Stimulated activated CD8-positive, alpha-beta memory T cell treated with anti-CD3 and anti-CD28 coated beads, Interleukin-7, amount 100 ng/mL, for 1 hour (primary cell): ENCODE data around the gene AIRE.
A peak's percentile ranks its signal among the peaks of the same experiment; 100 is the strongest.
"Not testable (repeated sequence)": the region's sequence is repeated elsewhere in the genome, so short reads cannot be mapped to it uniquely, and the experiment has no call there.

Source experiments
- DNase-seq, 2 donors: peaks; one replicate each; pipeline ENCODE4 v3.0.0-alpha.2; 2020; ENCODE audit warnings: low read depth in 2 of 2

Gene AIRE

DNA sequence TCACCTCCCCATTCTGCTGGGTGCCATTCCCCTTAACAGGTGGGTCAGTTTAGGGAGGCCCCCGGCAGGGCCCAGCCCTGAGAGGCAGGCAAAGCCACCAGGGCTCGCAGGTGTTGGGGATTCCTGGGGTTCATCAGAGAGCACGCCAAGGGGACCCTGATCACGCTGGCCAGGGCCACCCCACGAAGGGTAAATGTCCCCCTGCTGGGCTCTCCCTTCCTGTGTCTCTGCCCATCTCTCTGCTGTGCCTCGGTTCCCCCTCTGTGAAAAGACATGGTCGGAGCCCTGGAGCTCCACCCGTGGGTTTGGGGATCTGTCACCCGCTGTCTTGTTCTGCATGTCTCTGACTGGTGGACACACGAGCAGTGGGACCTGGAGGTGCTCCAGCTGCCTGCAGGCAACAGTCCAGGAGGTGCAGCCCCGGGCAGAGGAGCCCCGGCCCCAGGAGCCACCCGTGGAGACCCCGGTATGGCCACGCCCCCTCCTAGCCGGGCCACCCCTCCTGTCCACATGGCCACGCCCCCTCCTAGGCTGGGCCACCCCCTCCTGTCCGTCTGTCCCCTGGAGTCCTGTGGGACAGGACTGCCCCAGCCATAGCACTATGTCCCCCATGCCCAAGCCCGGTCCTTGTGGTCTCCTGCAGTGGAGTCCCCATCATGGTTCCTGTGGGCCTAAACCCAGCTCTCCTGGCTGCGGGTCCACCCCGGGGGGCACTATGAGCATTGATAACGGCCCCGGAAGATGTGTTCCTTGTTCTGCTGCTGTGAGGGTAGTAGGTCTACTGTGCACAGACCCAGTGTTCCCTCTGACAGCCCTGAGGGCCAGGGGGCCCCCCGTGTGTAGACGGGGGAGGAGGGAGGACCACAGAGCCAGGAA is 6.5 kb downstream of the AIRE start:
- DNase-seq: no peak

- DNase-seq: no peak
These were observed 7.1 kb downstream of the AIRE start for GRCh38 chr21:44292812-44293195.

GRCh38 chr21:44293551-44294231 is 8.0 kb downstream of the AIRE start:
- no peak for DNase-seq

DNA sequence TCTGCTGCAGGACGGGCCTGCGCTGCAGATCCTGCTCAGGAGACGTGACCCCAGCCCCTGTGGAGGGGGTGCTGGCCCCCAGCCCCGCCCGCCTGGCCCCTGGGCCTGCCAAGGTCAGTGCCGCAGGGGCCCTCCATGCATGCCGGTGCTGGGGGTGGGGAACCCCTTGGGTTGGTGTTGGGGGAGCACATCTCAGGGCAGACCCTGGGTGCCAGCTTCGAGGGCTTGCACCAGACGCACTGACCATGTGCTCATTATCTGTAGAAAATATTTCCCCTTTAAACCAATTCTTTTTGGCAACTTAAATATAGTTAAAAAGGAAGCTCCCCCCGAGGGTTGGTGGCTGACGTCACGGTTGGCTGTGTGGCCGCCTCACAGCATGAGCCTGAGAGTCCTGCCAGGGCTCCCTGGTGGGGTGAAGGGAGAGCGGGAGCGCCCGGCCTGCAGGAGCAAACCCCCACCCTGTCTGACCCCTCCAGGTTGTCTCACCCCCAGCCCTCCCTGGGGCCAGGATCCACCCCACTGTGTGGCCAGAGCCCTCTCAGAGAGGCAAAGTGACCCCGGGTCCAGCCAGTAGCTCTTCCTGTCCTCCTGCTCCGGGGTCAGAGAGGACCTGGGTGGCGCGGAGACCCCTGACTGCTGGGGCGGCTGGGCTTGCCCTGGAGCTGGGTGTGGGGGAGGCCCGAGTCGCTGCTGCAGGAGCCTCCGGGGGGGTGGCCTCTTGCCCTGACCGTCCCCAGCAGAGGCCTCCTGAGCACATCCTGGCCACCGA is 8.9 kb downstream of the AIRE start:
- DNase-seq: no peak

- DNase-seq: no peak
These were observed 9.5 kb downstream of the AIRE start for GRCh38 chr21:44295163-44295573.

GRCh38 chr21:44295646-44296045 is 10.0 kb downstream of the AIRE start:
- no peak for DNase-seq

DNA sequence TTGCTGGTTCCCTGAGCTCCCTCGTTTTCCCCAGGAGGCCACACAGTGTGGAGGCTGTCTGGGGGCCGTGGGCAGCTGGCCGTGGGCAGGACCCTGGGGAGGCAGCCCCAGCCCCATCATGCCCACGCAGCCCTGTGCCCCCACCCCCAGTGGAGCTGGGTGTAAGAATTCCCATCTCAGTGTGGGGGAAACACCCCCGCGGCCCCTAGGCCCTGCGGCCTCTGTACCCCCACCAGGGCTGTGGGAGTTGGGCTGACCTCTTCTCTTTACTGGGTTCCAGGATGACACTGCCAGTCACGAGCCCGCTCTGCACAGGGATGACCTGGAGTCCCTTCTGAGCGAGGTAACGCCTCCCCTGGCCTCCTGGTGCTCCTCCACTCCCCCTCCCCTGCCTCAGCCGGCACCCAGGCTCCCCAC is 10.4 kb downstream of the AIRE start:
- no peak for DNase-seq

GRCh38 chr21:44296916-44297315 is 11.2 kb downstream of the AIRE start:
- DNase-seq: no peak

- DNase-seq: peak; percentile 40 to 56
These were observed 12.0 kb downstream of the AIRE start for GRCh38 chr21:44297525-44298290.

- DNase-seq: no peak
These were observed 12.6 kb downstream of the AIRE start for GRCh38 chr21:44298301-44298700.

GRCh38 chr21:44299085-44299457 is 13.4 kb downstream of the AIRE start:
- no peak for DNase-seq

- peak; percentile 19 to 20 for DNase-seq
These were observed 14.0 kb downstream of the AIRE start, which contains the start of gene PFKL for GRCh38 chr21:44299458-44300261. TSS of gene PFKL (plus strand) at chr21:44300053. CDS start at chr21:44300106, 53 bp downstream.

- DNase-seq: peak; percentile 25 to 38
These were observed 14.7 kb downstream of the AIRE start for GRCh38 chr21:44300262-44300959.

- DNase-seq: no peak
These were observed 15.5 kb downstream of the AIRE start for GRCh38 chr21:44301141-44301540.

GRCh38 chr21:44301961-44302406 is 16.3 kb downstream of the AIRE start:
- no peak for DNase-seq

- not testable (repeated sequence) for DNase-seq
These were observed 17.1 kb downstream of the AIRE start for GRCh38 chr21:44302573-44303401.

DNA sequence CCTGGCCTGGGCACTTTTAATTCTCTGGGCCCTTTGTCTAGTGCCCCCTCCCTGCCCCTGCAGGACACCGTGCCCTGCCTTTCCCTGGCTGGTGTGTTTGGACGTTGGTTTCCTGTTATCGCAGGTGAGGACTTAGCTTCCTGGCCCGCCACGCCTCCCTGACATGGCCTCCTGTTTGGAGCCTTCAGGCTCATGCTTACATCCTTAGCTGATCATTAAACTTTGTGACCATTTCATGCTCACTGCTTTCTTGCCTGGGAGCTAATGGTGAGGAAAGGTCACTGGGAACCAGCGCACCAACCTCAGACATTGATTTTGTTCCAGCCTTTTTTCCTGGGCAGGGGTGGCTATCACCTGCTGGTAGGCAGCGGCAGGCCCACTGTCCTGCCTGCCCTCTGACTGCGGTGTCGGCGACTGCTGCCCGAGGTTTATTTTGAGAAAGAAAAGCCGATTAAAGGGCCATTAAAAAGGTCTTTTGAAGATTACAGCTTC is 17.9 kb downstream of the AIRE start:
- DNase-seq: no peak

DNA sequence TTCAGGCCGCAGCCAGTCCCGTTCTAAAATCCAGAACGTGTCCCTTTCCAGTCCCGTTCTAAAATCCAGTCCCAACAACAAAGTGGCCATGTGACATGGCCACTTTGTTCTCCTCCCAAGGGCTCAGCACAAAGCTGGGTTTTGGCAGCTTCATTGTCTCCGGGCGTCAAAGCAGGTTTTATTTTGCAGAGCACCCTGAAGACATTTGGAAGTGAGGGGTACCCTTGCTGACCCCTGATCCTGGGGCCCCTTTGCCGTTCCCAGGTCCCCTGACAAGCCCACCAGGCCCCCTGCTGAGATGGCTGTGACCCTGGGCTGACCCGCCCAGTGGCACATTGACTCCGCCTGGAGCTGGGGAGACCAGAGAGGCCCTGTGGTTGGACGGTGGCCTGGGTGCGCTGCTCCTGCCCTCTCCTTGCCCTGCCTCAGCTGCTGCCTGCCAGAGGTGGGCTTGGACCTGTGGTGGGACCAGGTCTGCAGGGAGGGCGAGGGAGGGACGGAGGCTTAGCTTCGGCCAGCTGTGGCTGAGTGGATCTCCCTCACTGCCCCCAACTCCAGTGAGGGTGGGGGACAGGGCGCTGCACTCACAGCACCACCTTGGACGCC is 18.4 kb downstream of the AIRE start:
- no peak for DNase-seq
